Breast epithelium (tissue), 4 donors: ENCODE results near the gene SYNM. TPM values are rescaled to one million over a fixed set of nuclear protein-coding genes. Genes with fewer than 3 reads are reported as not detected.

ENCODE experiments used
- DNase-seq, 2 donors: peaks; one replicate each; pipeline ENCODE4 v3.0.0-alpha.2; 2019; ENCODE audit warnings: low spot score in 2 of 2
- H3K27ac ChIP-seq, 2 donors: fragments of 200-600 bp; sonication (generic) in 1 of 2; one replicate each; pipeline ENCODE4 v1.5.1; 2016 to 2019; ENCODE audit warnings: mild to moderate bottlenecking in 1 of 2
- H3K27me3 ChIP-seq, 2 donors: fragments of 200-600 bp; sonication (generic) in 1 of 2; one replicate each; pipeline versions ENCODE4 v1.5.1 to v1.6.0; 2017 to 2019; ENCODE audit warnings: control low read depth in 1 of 2, mild to moderate bottlenecking in 1 of 2
- H3K36me3 ChIP-seq: fragments of 200-600 bp; one replicate; pipeline ENCODE4 v1.5.1; 2019
- H3K4me1 ChIP-seq, 2 donors: fragments of 200-600 bp; sonication (generic); one replicate each; pipeline ENCODE4 v1.5.1; 2016 to 2019; ENCODE audit warnings: control low read depth in 1 of 2
- H3K4me3 ChIP-seq, 3 donors: fragments of 200-600 bp; sonication (generic); 1 replicate in 2 of 3; 2 replicates in 1 of 3; pipeline ENCODE4 v1.5.1; 2016 to 2019; ENCODE audit warnings: mild to moderate bottlenecking in 3 of 3, moderate library complexity in 2 of 3
- H3K9me3 ChIP-seq, 2 donors: fragments of 200-600 bp; sonication (generic) in 1 of 2; one replicate each; pipeline ENCODE4 v1.5.1; 2016 to 2019; ENCODE audit warnings: control low read depth in 1 of 2
- POLR2A ChIP-seq: fragments of 450-650 bp; IDR thresholded peaks from one replicate; pipeline ENCODE4 v1.6.1; 2016; ENCODE audit warnings: antibody characterized with exemption, mild to moderate bottlenecking, moderate library complexity
- POLR2AphosphoS5 ChIP-seq, 3 donors: sonication (generic); formaldehyde crosslinking; IDR thresholded peaks; one replicate each; pipeline ENCODE4 v1.6.1; 2017; ENCODE audit warnings: antibody characterized with exemption in 3 of 3
- intact Hi-C: fragments of 100-400 bp; cut with DNase I; formaldehyde crosslinking; loops from one replicate; pipeline ENCODE4 v1.15.1; 2023; ENCODE audit warnings: low total_unique reads
- total RNA-seq, 3 donors: library from RNA; depleted of rRNA; stranded (reverse); fragments of >200 nt; gene quantifications; one replicate each; pipeline ENCODE4 v1.1.0, GENCODE V29; 2016
- TF ChIP-seq, protein P1 (sequence below), 3 donors: fragments of 450-650 bp; IDR thresholded peaks; one replicate each; pipeline ENCODE4 v1.5.1; 2016 to 2017; ENCODE audit warnings: antibody characterized with exemption in 3 of 3, mild to moderate bottlenecking in 3 of 3, moderate library complexity in 3 of 3

SYNM gene
- total RNA-seq, 3 donors from 2014 or later, result 32.0 to 319 (median 115) TPM

- Histone ChIP-seq H3K27me3 (no peaks in the 10 kb centered on the region), H3K36me3 (no peaks in the 10 kb centered on the region), H3K4me3 (no peak overlapping the region), H3K4me1 (no peaks in the 10 kb centered on the region), H3K9me3 (no peaks in the 10 kb centered on the region), H3K27ac (no peak overlapping the region)
- DNase-seq, result peak in 1 of 2 donors; percentile 36
- TF ChIP-seq, protein P1, sequence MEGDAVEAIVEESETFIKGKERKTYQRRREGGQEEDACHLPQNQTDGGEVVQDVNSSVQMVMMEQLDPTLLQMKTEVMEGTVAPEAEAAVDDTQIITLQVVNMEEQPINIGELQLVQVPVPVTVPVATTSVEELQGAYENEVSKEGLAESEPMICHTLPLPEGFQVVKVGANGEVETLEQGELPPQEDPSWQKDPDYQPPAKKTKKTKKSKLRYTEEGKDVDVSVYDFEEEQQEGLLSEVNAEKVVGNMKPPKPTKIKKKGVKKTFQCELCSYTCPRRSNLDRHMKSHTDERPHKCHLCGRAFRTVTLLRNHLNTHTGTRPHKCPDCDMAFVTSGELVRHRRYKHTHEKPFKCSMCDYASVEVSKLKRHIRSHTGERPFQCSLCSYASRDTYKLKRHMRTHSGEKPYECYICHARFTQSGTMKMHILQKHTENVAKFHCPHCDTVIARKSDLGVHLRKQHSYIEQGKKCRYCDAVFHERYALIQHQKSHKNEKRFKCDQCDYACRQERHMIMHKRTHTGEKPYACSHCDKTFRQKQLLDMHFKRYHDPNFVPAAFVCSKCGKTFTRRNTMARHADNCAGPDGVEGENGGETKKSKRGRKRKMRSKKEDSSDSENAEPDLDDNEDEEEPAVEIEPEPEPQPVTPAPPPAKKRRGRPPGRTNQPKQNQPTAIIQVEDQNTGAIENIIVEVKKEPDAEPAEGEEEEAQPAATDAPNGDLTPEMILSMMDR (IDR thresholded peaks at IDR 0.05), result no peak
- TF ChIP-seq POLR2A, result no peak
- TF ChIP-seq POLR2AphosphoS5 (IDR thresholded peaks at IDR 0.05), result no peak
- intact Hi-C loops, result no loop called here
Observed at GRCh38 chr15:99087405-99087943, 17.4 kb upstream of the SYNM start.

DNA sequence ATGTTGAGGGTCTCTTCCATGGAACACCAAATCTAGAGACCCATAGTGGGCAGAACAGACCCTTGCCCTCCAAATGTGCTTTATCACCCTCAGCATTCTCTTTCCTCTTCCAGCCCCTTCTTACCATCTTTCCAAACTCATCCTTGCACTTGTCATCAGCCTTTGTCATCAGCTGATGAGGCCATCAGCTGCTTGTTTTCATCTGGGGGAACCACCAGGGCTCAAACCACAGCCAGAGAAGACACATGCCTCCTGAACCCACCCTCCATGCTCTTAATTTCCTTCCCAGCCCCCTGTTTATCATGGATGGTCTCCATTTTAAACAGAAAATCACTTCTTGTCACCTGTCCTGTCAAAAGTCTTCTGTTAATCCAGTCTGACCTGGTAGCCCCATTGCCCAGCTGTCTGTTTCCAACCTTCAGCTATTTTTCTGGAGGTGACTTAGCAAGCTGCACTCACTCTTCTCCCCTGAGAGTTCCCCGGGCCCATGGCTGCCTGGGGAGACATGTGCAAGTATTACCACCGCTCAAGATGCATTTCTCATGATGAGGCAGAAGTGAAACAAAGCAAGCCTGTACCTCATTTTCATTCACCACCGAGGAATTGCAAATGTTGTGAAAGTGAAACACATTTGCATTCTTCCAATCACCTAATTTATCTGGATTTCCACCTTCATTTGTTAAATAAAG is 14.7 kb upstream of the SYNM start:
- no peaks in the 10 kb centered on the region for H3K4me1 ChIP-seq
- no peaks in the 10 kb centered on the region for H3K36me3 ChIP-seq
- no peak overlapping the region for H3K4me3 ChIP-seq
- no peak for TF ChIP-seq POLR2A
- no peaks in the 10 kb centered on the region for H3K27me3 ChIP-seq
- H3K27ac ChIP-seq, result no peak overlapping the region
- peak in 1 of 2 donors; percentile 14 for DNase-seq
- H3K9me3 ChIP-seq, result no peaks in the 10 kb centered on the region
- intact Hi-C loops, result no loop called here

- peak in 1 of 2 donors; percentile 25 for DNase-seq
- H3K4me1 ChIP-seq, result no peaks in the 10 kb centered on the region
- TF ChIP-seq POLR2A, result no peak
- TF ChIP-seq, protein P1 (IDR thresholded peaks at IDR 0.05), result no peak
- no peak for TF ChIP-seq POLR2AphosphoS5 (IDR thresholded peaks at IDR 0.05)
- H3K27ac ChIP-seq, result no peak overlapping the region
- H3K4me3 ChIP-seq, result no peak overlapping the region
- no peaks in the 10 kb centered on the region for H3K36me3 ChIP-seq
- H3K27me3 ChIP-seq, result no peaks in the 10 kb centered on the region
- no peaks in the 10 kb centered on the region for H3K9me3 ChIP-seq
- intact Hi-C loops, result no loop called here
Observed at GRCh38 chr15:99090938-99091337, 13.9 kb upstream of the SYNM start.

GRCh38 chr15:99092554-99093172 is 12.2 kb upstream of the SYNM start:
- intact Hi-C loops, result no loop called here
- H3K27ac ChIP-seq, result no peak overlapping the region
- no peak for DNase-seq

GRCh38 chr15:99095626-99096025 is 9.3 kb upstream of the SYNM start:
- H3K27ac ChIP-seq, result no peak overlapping the region
- H3K36me3 ChIP-seq, result no peaks in the 10 kb centered on the region
- no peaks in the 10 kb centered on the region for H3K9me3 ChIP-seq
- no peak for DNase-seq
- intact Hi-C loops, result no loop called here
- peaks cover 0 to 4% of the 10 kb centered on the region in 2 donors for H3K4me1 ChIP-seq
- TF ChIP-seq POLR2AphosphoS5 (IDR thresholded peaks at IDR 0.05), result no peak
- TF ChIP-seq POLR2A, result no peak
- TF ChIP-seq, protein P1 (IDR thresholded peaks at IDR 0.05), result no peak
- no peak overlapping the region for H3K4me3 ChIP-seq
- H3K27me3 ChIP-seq, result no peaks in the 10 kb centered on the region

More at GRCh38 chr15:99092554-99093172, 12.2 kb upstream of the SYNM start:
- no peaks in the 10 kb centered on the region for H3K9me3 ChIP-seq
- H3K36me3 ChIP-seq, result no peaks in the 10 kb centered on the region
- no peak for TF ChIP-seq POLR2A
- no peak for TF ChIP-seq POLR2AphosphoS5 (IDR thresholded peaks at IDR 0.05)
- no peaks in the 10 kb centered on the region for H3K4me1 ChIP-seq
- no peaks in the 10 kb centered on the region for H3K27me3 ChIP-seq
- H3K4me3 ChIP-seq, result no peak overlapping the region

DNA sequence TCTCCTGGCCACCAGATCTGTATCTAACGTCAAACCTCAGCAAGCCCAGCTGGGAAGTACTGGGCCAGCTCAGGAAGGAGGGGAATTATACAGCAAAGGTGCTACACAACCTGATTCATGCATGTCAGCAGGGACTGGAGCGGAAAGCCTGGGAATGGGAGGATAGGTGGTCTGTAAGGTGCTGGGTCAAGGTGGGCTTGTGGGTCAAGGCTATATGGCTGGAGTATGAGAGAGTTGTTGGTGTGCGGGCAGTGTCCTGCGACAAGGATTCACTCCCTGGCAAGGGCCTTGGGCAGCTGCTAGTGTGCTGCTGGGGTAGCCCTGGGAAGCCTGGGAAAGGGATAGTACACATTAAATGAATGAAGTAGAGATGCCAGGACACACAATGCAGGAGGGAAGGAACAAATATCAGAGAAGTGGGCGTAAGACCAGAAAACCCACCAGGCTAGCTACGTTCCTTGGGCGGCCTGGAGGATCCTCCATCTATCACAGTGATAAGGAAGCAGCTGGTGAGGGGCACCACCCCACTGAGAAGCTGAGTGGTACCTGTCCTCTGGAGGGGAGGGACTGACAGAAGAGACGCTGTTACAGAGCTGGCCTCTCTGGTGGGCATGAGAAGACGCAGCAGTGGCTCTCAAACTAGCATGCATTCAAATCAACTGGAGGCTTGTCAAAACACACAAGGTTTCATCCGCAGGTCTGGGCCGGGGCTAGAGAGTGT is 8.5 kb upstream of the SYNM start:
- Histone ChIP-seq H3K9me3 (no peaks in the 10 kb centered on the region), H3K36me3 (no peaks in the 10 kb centered on the region), H3K4me3 (no peak overlapping the region), H3K4me1 (peaks cover 0 to 4% of the 10 kb centered on the region in 2 donors), H3K27me3 (no peaks in the 10 kb centered on the region), H3K27ac (no peak overlapping the region)
- intact Hi-C loops, result no loop called here
- DNase-seq, result no peak
- TF ChIP-seq POLR2AphosphoS5 (IDR thresholded peaks at IDR 0.05) (no peak), POLR2A (no peak)
- TF ChIP-seq, protein P1 (IDR thresholded peaks at IDR 0.05), result no peak
